ENCODE data around the gene DPH7. TPM values are rescaled to one million over a fixed set of nuclear protein-coding genes. Genes with fewer than 3 reads are reported as not detected.
"Not testable (repeated sequence)": the region's sequence is repeated elsewhere in the genome, so short reads cannot be mapped to it uniquely, and the experiment has no call there.

Gene DPH7
- polyA plus RNA-seq, 2 donors, result 20.5 to 36.0 TPM

- not testable (repeated sequence) for H3K27ac ChIP-seq (ENCODE audit: low read depth in 2 of 2, low read length in 1 of 2); H3K9me3 ChIP-seq (ENCODE audit: control insufficient read depth in 2 of 2, insufficient read depth in 1 of 2, low read depth in 1 of 2, low read length in 1 of 2); H3K27me3 ChIP-seq (ENCODE audit: control insufficient read depth in 1 of 2, insufficient read depth in 2 of 2, low read length in 2 of 2); H3K4me3 ChIP-seq (ENCODE audit: low read depth in 1 of 2, low read length in 2 of 2)
- H3K36me3 ChIP-seq (ENCODE audit: control insufficient read depth in 2 of 2, insufficient read depth in 2 of 2, low read length in 1 of 2), result peaks cover 6 to 23% of the 10 kb centered on the region in 2 donors
- peaks cover 0 to 13% of the 10 kb centered on the region in 2 donors for H3K4me1 ChIP-seq (ENCODE audit: control insufficient read depth in 2 of 2, insufficient read depth in 2 of 2, low read length in 1 of 2)
- WGBS, 2 donors, result 88 to 90% methylated on average over 10 of the region's 10 CpGs
These were observed 25.1 kb downstream of the DPH7 start for GRCh38 chr9:137553654-137554053.

GRCh38 chr9:137552022-137552768 is 26.5 kb downstream of the DPH7 start:
- peak overlapping the region; percentile 69 to 89 for H3K4me3 ChIP-seq (ENCODE audit: low read depth in 1 of 2, low read length in 2 of 2)
- H3K27me3 ChIP-seq (ENCODE audit: control insufficient read depth in 1 of 2, insufficient read depth in 2 of 2, low read length in 2 of 2), result no peaks in the 10 kb centered on the region
- H3K4me1 ChIP-seq (ENCODE audit: control insufficient read depth in 2 of 2, insufficient read depth in 2 of 2, low read length in 1 of 2), result peaks cover 0 to 17% of the 10 kb centered on the region in 2 donors
- H3K27ac ChIP-seq (ENCODE audit: low read depth in 2 of 2, low read length in 1 of 2), result peak overlapping the region; percentile 85 to 87
- H3K9me3 ChIP-seq (ENCODE audit: control insufficient read depth in 2 of 2, insufficient read depth in 1 of 2, low read depth in 1 of 2, low read length in 1 of 2), result no peaks in the 10 kb centered on the region
- 7 to 9% methylated on average over 45 to 58 of the region's 58 CpGs for WGBS, 2 donors
- peaks cover 6 to 18% of the 10 kb centered on the region in 2 donors for H3K36me3 ChIP-seq (ENCODE audit: control insufficient read depth in 2 of 2, insufficient read depth in 2 of 2, low read length in 1 of 2)

- no peaks in the 10 kb centered on the region for H3K9me3 ChIP-seq (ENCODE audit: control insufficient read depth in 2 of 2, insufficient read depth in 1 of 2, low read depth in 1 of 2, low read length in 1 of 2)
- H3K27me3 ChIP-seq (ENCODE audit: control insufficient read depth in 1 of 2, insufficient read depth in 2 of 2, low read length in 2 of 2), result no peaks in the 10 kb centered on the region
- 1% methylated on average over 45 to 106 of the region's 106 CpGs for WGBS, 2 donors
- H3K4me1 ChIP-seq (ENCODE audit: control insufficient read depth in 2 of 2, insufficient read depth in 2 of 2, low read length in 1 of 2), result peaks cover 0 to 17% of the 10 kb centered on the region in 2 donors
- peak within 1 kb of the TSS; percentile 87 to 92 for H3K27ac ChIP-seq (ENCODE audit: low read depth in 2 of 2, low read length in 1 of 2)
- H3K4me3 ChIP-seq (ENCODE audit: low read depth in 1 of 2, low read length in 2 of 2), result peak within 1 kb of the TSS; percentile 69 to 89
- peaks cover 6 to 15% of the 10 kb centered on the region in 2 donors for H3K36me3 ChIP-seq (ENCODE audit: control insufficient read depth in 2 of 2, insufficient read depth in 2 of 2, low read length in 1 of 2)
These were observed 27.3 kb downstream of the DPH7 start, which contains the start of gene MRPL41 for GRCh38 chr9:137551264-137552021. MRPL41 (plus strand) TSS chr9:137551879; CDS start chr9:137552082, 203 bp downstream.

GRCh38 chr9:137550958-137551263 is 27.8 kb downstream of the DPH7 start:
- Histone ChIP-seq H3K27ac (ENCODE audit: low read depth in 2 of 2, low read length in 1 of 2) (peak overlapping the region; percentile 87 to 92), H3K4me1 (ENCODE audit: control insufficient read depth in 2 of 2, insufficient read depth in 2 of 2, low read length in 1 of 2) (peaks cover 0 to 12% of the 10 kb centered on the region in 2 donors), H3K4me3 (ENCODE audit: low read depth in 1 of 2, low read length in 2 of 2) (peak overlapping the region; percentile 69 to 70)
- H3K27me3 ChIP-seq (ENCODE audit: control insufficient read depth in 1 of 2, insufficient read depth in 2 of 2, low read length in 2 of 2); H3K9me3 ChIP-seq (ENCODE audit: control insufficient read depth in 2 of 2, insufficient read depth in 1 of 2, low read depth in 1 of 2, low read length in 1 of 2); H3K36me3 ChIP-seq (ENCODE audit: control insufficient read depth in 2 of 2, insufficient read depth in 2 of 2, low read length in 1 of 2): not testable (repeated sequence)
- WGBS, 2 donors, result 0% methylated on average over 4 to 16 of the region's 17 CpGs

- no peaks in the 10 kb centered on the region for H3K9me3 ChIP-seq (ENCODE audit: control insufficient read depth in 2 of 2, insufficient read depth in 1 of 2, low read depth in 1 of 2, low read length in 1 of 2)
- peaks cover 0 to 12% of the 10 kb centered on the region in 2 donors for H3K4me1 ChIP-seq (ENCODE audit: control insufficient read depth in 2 of 2, insufficient read depth in 2 of 2, low read length in 1 of 2)
- peak within 1 kb of the TSS; percentile 69 to 70 for H3K4me3 ChIP-seq (ENCODE audit: low read depth in 1 of 2, low read length in 2 of 2)
- H3K27ac ChIP-seq (ENCODE audit: low read depth in 2 of 2, low read length in 1 of 2), result peak within 1 kb of the TSS; percentile 87 to 92
- WGBS, 2 donors, result 2 to 4% methylated on average over 13 of the region's 13 CpGs
- no peaks in the 10 kb centered on the region for H3K27me3 ChIP-seq (ENCODE audit: control insufficient read depth in 1 of 2, insufficient read depth in 2 of 2, low read length in 2 of 2)
- H3K36me3 ChIP-seq (ENCODE audit: control insufficient read depth in 2 of 2, insufficient read depth in 2 of 2, low read length in 1 of 2), result peaks cover 4 to 5% of the 10 kb centered on the region in 2 donors
These were observed 28.5 kb downstream of the DPH7 start, which contains the start of gene PNPLA7 for GRCh38 chr9:137550231-137550621. PNPLA7 (minus strand) TSS chr9:137550402; CDS start chr9:137550197, 205 bp downstream.

- Histone ChIP-seq H3K4me1 (ENCODE audit: control insufficient read depth in 2 of 2, insufficient read depth in 2 of 2, low read length in 1 of 2) (peaks cover 0 to 12% of the 10 kb centered on the region in 2 donors), H3K9me3 (ENCODE audit: control insufficient read depth in 2 of 2, insufficient read depth in 1 of 2, low read depth in 1 of 2, low read length in 1 of 2) (no peaks in the 10 kb centered on the region), H3K27me3 (ENCODE audit: control insufficient read depth in 1 of 2, insufficient read depth in 2 of 2, low read length in 2 of 2) (no peaks in the 10 kb centered on the region), H3K36me3 (ENCODE audit: control insufficient read depth in 2 of 2, insufficient read depth in 2 of 2, low read length in 1 of 2) (no peaks in the 10 kb centered on the region), H3K27ac (ENCODE audit: low read depth in 2 of 2, low read length in 1 of 2) (peak overlapping the region in 1 of 2 donors; percentile 58), H3K4me3 (ENCODE audit: low read depth in 1 of 2, low read length in 2 of 2) (no peak overlapping the region)
- 85 to 87% methylated on average over 23 of the region's 23 CpGs for WGBS, 2 donors
These were observed 30.8 kb downstream of the DPH7 start for GRCh38 chr9:137547687-137548543.

- WGBS, 2 donors, result 73 to 77% methylated on average over 10 of the region's 10 CpGs
These were observed 33.6 kb downstream of the DPH7 start for GRCh38 chr9:137545123-137545522.

GRCh38 chr9:137544176-137544760 is 34.5 kb downstream of the DPH7 start:
- Histone ChIP-seq H3K27ac (ENCODE audit: low read depth in 2 of 2, low read length in 1 of 2) (no peak overlapping the region), H3K9me3 (ENCODE audit: control insufficient read depth in 2 of 2, insufficient read depth in 1 of 2, low read depth in 1 of 2, low read length in 1 of 2) (no peaks in the 10 kb centered on the region), H3K36me3 (ENCODE audit: control insufficient read depth in 2 of 2, insufficient read depth in 2 of 2, low read length in 1 of 2) (no peaks in the 10 kb centered on the region), H3K4me1 (ENCODE audit: control insufficient read depth in 2 of 2, insufficient read depth in 2 of 2, low read length in 1 of 2) (peaks cover 0 to 3% of the 10 kb centered on the region in 2 donors), H3K4me3 (ENCODE audit: low read depth in 1 of 2, low read length in 2 of 2) (no peak overlapping the region), H3K27me3 (ENCODE audit: control insufficient read depth in 1 of 2, insufficient read depth in 2 of 2, low read length in 2 of 2) (no peaks in the 10 kb centered on the region)
- 85 to 86% methylated on average over 12 of the region's 12 CpGs for WGBS, 2 donors

More at GRCh38 chr9:137545123-137545522, 33.6 kb downstream of the DPH7 start:
- Histone ChIP-seq H3K4me3 (ENCODE audit: low read depth in 1 of 2, low read length in 2 of 2) (no peak overlapping the region), H3K27me3 (ENCODE audit: control insufficient read depth in 1 of 2, insufficient read depth in 2 of 2, low read length in 2 of 2) (no peaks in the 10 kb centered on the region), H3K4me1 (ENCODE audit: control insufficient read depth in 2 of 2, insufficient read depth in 2 of 2, low read length in 1 of 2) (peaks cover 0 to 7% of the 10 kb centered on the region in 2 donors), H3K9me3 (ENCODE audit: control insufficient read depth in 2 of 2, insufficient read depth in 1 of 2, low read depth in 1 of 2, low read length in 1 of 2) (no peaks in the 10 kb centered on the region), H3K27ac (ENCODE audit: low read depth in 2 of 2, low read length in 1 of 2) (no peak overlapping the region), H3K36me3 (ENCODE audit: control insufficient read depth in 2 of 2, insufficient read depth in 2 of 2, low read length in 1 of 2) (no peaks in the 10 kb centered on the region)

Data from esophagus (tissue), 2 donors.